H9 (cell line): ENCODE results near the gene GNA12. TPM values are rescaled to one million over a fixed set of nuclear protein-coding genes. Genes with fewer than 3 reads are reported as not detected.
A peak's percentile ranks its signal among the peaks of the same experiment; 100 is the strongest.
"Not testable (repeated sequence)": the region's sequence is repeated elsewhere in the genome, so short reads cannot be mapped to it uniquely, and the experiment has no call there.

Source experiments
- DNase-seq: peaks from one replicate; pipeline ENCODE4 v3.0.0-alpha.2; 2017
- H2AFZ ChIP-seq: one replicate; pipeline ENCODE4 v1.6.1; 2013; ENCODE audit warnings: mild to moderate bottlenecking, low read length, control low read depth, moderate library complexity
- H2AK5ac ChIP-seq: 2 replicates; pipeline ENCODE4 v1.6.1; 2013; ENCODE audit warnings: low read length, control low read depth, mixed read lengths; ENCODE audit not compliant: insufficient read length
- H2BK120ac ChIP-seq: one replicate; pipeline ENCODE4 v1.6.1; 2013; ENCODE audit warnings: low read depth, mild to moderate bottlenecking, low read length, control low read depth, inconsistent platforms; ENCODE audit not compliant: poor library complexity, severe bottlenecking
- H2BK12ac ChIP-seq: 2 replicates; pipeline ENCODE4 v1.6.1; 2013; ENCODE audit warnings: low read length, control low read depth, mixed read lengths, low read depth; ENCODE audit not compliant: insufficient read length
- H2BK15ac ChIP-seq: 2 replicates; pipeline ENCODE4 v1.6.1; 2013; ENCODE audit warnings: low read depth, low read length, control low read depth
- H2BK20ac ChIP-seq: one replicate; pipeline ENCODE4 v1.6.1; 2013; ENCODE audit warnings: low read depth, mild to moderate bottlenecking, low read length, control low read depth, inconsistent platforms; ENCODE audit not compliant: poor library complexity, severe bottlenecking
- H2BK5ac ChIP-seq: 2 replicates; pipeline ENCODE4 v1.6.1; 2013; ENCODE audit warnings: low read length, control low read depth, mixed read lengths; ENCODE audit not compliant: insufficient read length
- H3K14ac ChIP-seq: 2 replicates; pipeline ENCODE4 v1.6.1; 2013; ENCODE audit warnings: low read length, control low read depth; ENCODE audit not compliant: insufficient read depth
- H3K18ac ChIP-seq: 2 replicates; pipeline ENCODE4 v1.6.1; 2013; ENCODE audit warnings: low read depth, mild to moderate bottlenecking, mixed read lengths, low read length, control low read depth; ENCODE audit not compliant: insufficient read length
- H3K23ac ChIP-seq: 2 replicates; pipeline ENCODE4 v1.6.1; 2013; ENCODE audit warnings: low read length, control low read depth, mixed read lengths, low read depth; ENCODE audit not compliant: insufficient read length
- H3K23me2 ChIP-seq: 2 replicates; pipeline ENCODE4 v1.6.1; 2013; ENCODE audit warnings: low read depth, mild to moderate bottlenecking, mixed read lengths, low read length, control low read depth; ENCODE audit not compliant: insufficient read length, poor library complexity, severe bottlenecking
- H3K27ac ChIP-seq: 2 replicates; pipeline ENCODE4 v1.5.1; 2013; ENCODE audit warnings: low read length, control low read depth, mixed read lengths, low read depth; ENCODE audit not compliant: insufficient read length
- H3K27me3 ChIP-seq: 2 replicates; pipeline ENCODE4 v1.6.1; 2013; ENCODE audit warnings: low read length, control low read depth, inconsistent platforms; ENCODE audit not compliant: insufficient read depth
- H3K4ac ChIP-seq: 2 replicates; pipeline ENCODE4 v1.6.1; 2013; ENCODE audit warnings: low read depth, mild to moderate bottlenecking, control low read depth, inconsistent platforms, low read length, moderate library complexity
- H3K4me1 ChIP-seq: 2 replicates; pipeline ENCODE4 v1.6.1; 2013; ENCODE audit warnings: low read length, control low read depth, inconsistent platforms; ENCODE audit not compliant: insufficient read depth
- H3K4me2 ChIP-seq: 2 replicates; pipeline ENCODE4 v1.6.1; 2013; ENCODE audit warnings: low read length, control low read depth, mixed read lengths; ENCODE audit not compliant: insufficient read length, insufficient read depth
- H3K56ac ChIP-seq: 2 replicates; pipeline ENCODE4 v1.6.1; 2013; ENCODE audit warnings: low read depth, mild to moderate bottlenecking, mixed read lengths, low read length, control low read depth; ENCODE audit not compliant: insufficient read length
- H3K79me1 ChIP-seq: 2 replicates; pipeline ENCODE4 v1.6.1; 2013; ENCODE audit warnings: low read depth, mild to moderate bottlenecking, moderate library complexity, low read length, control low read depth, inconsistent platforms; ENCODE audit not compliant: insufficient read depth, poor library complexity, severe bottlenecking
- H3K79me2 ChIP-seq: 2 replicates; pipeline ENCODE4 v1.6.1; 2013; ENCODE audit warnings: low read length, control low read depth, inconsistent platforms; ENCODE audit not compliant: insufficient read depth
- H3K9ac ChIP-seq: 2 replicates; pipeline ENCODE4 v1.6.1; 2013; ENCODE audit warnings: low read length, control low read depth, mixed read lengths; ENCODE audit not compliant: insufficient read length; ENCODE audit errors: extremely low read depth
- H3K9me3 ChIP-seq: one replicate; pipeline ENCODE4 v1.6.1; 2013; ENCODE audit warnings: low read depth, low read length, inconsistent platforms; ENCODE audit not compliant: control insufficient read depth
- H3T11ph ChIP-seq: one replicate; pipeline ENCODE4 v1.6.1; 2013; ENCODE audit warnings: mild to moderate bottlenecking, low read length, control low read depth, inconsistent platforms
- H4K20me1 ChIP-seq: one replicate; pipeline ENCODE4 v1.6.1; 2013; ENCODE audit not compliant: control insufficient read depth, insufficient read length, insufficient read depth
- H4K5ac ChIP-seq: 2 replicates; pipeline ENCODE4 v1.6.1; 2013; ENCODE audit warnings: low read depth, mild to moderate bottlenecking, mixed read lengths, low read length, control low read depth; ENCODE audit not compliant: insufficient read length
- H4K8ac ChIP-seq: replicated peaks from 2 replicates; pipeline ENCODE4 v1.6.1; 2013; ENCODE audit warnings: low read length, control low read depth, mixed read lengths, low read depth; ENCODE audit not compliant: insufficient read length
- H4K91ac ChIP-seq: 2 replicates; pipeline ENCODE4 v1.6.1; 2013; ENCODE audit warnings: low read depth, mild to moderate bottlenecking, moderate library complexity, mixed read lengths, low read length, control low read depth; ENCODE audit not compliant: insufficient read length
- H3K27ac Mint-ChIP-seq, 3 experiments: 2 replicates in 2 of 3; 3 replicates in 1 of 3; pipeline ENCODE4 v1.8.0; 2020 to 2021; ENCODE audit warnings: mixed read lengths in 3 of 3, mild to moderate bottlenecking in 1 of 3, moderate library complexity in 1 of 3
- H3K27me3 Mint-ChIP-seq: 2 replicates; pipeline ENCODE4 v1.8.0; 2021; ENCODE audit warnings: low read depth, mild to moderate bottlenecking, moderate library complexity, mixed read lengths
- H3K36me3 Mint-ChIP-seq, 3 experiments: 2 replicates in 2 of 3; 3 replicates in 1 of 3; pipeline ENCODE4 v1.8.0; 2020 to 2021; ENCODE audit warnings: low read depth in 3 of 3, mixed read lengths in 3 of 3; ENCODE audit not compliant: insufficient read depth in 1 of 3
- H3K4me1 Mint-ChIP-seq, 2 experiments: 2 replicates each; pipeline ENCODE4 v1.8.0; 2020; ENCODE audit warnings: mixed read lengths in 2 of 2
- H3K4me3 Mint-ChIP-seq, 2 experiments: 2 replicates in 1 of 2; 3 replicates in 1 of 2; pipeline ENCODE4 v1.8.0; 2020 to 2021; ENCODE audit warnings: mild to moderate bottlenecking in 2 of 2, mixed read lengths in 2 of 2, moderate library complexity in 1 of 2
- H3K9me3 Mint-ChIP-seq, 2 experiments: 2 replicates in 1 of 2; 3 replicates in 1 of 2; pipeline ENCODE4 v1.8.0; 2020; ENCODE audit warnings: mild to moderate bottlenecking in 2 of 2, mixed read lengths in 2 of 2, moderate library complexity in 1 of 2
- CTCF ChIP-seq: fragments of 200-600 bp; sonication (generic); conservative IDR thresholded peaks from 3 replicates; pipeline ENCODE4 v1.8.0; 2021; ENCODE audit warnings: antibody characterized with exemption, mild to moderate bottlenecking
- WGBS: extraction: QIAGEN DNeasy Blood & Tissue Kit; methylation state at CpG from one replicate; pipeline ENCODE4 v1.1.7; 2013; ENCODE audit warnings: missing lambda C conversion rate, low lambda C conversion rate, mixed read lengths; ENCODE audit not compliant: insufficient read length; ENCODE audit errors: extremely low coverage; 5-methylcytosine and 5-hydroxymethylcytosine counted together
- total RNA-seq: library from RNA; stranded (reverse); gene quantifications from 2 replicates; pipeline ENCODE4 v1.2.1, GENCODE V29; 2021

The GNA12 gene
- total RNA-seq, 1 experiment from 2014 or later, result 60.2 TPM

- no peaks in the 10 kb centered on the region for H3K79me2 ChIP-seq
- no peak overlapping the region for H2AK5ac ChIP-seq
- Mint-ChIP-seq H3K36me3 (no peaks in the 10 kb centered on the region; a peak in 2 of 7 replicates), H3K27me3 (peaks cover 9% of the 10 kb centered on the region), H3K27ac (peak overlapping the region in 1 of 3 experiments; percentile 35; a peak in 1 of 7 replicates), H3K9me3 (peaks cover 0 to 8% of the 10 kb centered on the region in 2 experiments; a peak in 3 of 5 replicates), H3K4me1 (0 out of 4 replicates have a peak, but pooled peaks cover 0 to 2% of the 10 kb centered on the region in 2 experiments), H3K4me3 (no peak overlapping the region)
- no peak overlapping the region for H4K8ac ChIP-seq
- no peak overlapping the region for H3K27ac ChIP-seq
- no peak overlapping the region for H4K5ac ChIP-seq
- H3K27me3 ChIP-seq, result no peaks in the 10 kb centered on the region
- H3T11ph ChIP-seq, result no peak overlapping the region
- no peak for TF ChIP-seq CTCF
- no peak for DNase-seq
- H3K18ac ChIP-seq, result no peak overlapping the region
- H3K56ac ChIP-seq, result no peak overlapping the region
- no peaks in the 10 kb centered on the region for H4K20me1 ChIP-seq
- H3K9me3 ChIP-seq, result no peaks in the 10 kb centered on the region
- no peak overlapping the region for H3K4ac ChIP-seq
- H3K79me1 ChIP-seq, result no peaks in the 10 kb centered on the region
- no peak overlapping the region for H3K14ac ChIP-seq
- H2AFZ ChIP-seq, result no peak overlapping the region
- no peaks in the 10 kb centered on the region for H3K23me2 ChIP-seq
- no CpG with 5 or more reads among the region's 13 CpGs for WGBS
- H3K4me2 ChIP-seq, result no peak overlapping the region
- H3K9ac ChIP-seq, result no peak overlapping the region
- no peak overlapping the region for H2BK20ac ChIP-seq
- no peaks in the 10 kb centered on the region for H3K4me1 ChIP-seq
- H2BK12ac ChIP-seq, result no peak overlapping the region
- no peak overlapping the region for H2BK5ac ChIP-seq
- H4K91ac ChIP-seq, result no peak overlapping the region
- H3K23ac ChIP-seq, result no peak overlapping the region
- no peak overlapping the region for H2BK15ac ChIP-seq
- H2BK120ac ChIP-seq, result no peak overlapping the region
Measured at GRCh38 chr7:2680256-2680655, 163.9 kb downstream of the GNA12 start.

DNA sequence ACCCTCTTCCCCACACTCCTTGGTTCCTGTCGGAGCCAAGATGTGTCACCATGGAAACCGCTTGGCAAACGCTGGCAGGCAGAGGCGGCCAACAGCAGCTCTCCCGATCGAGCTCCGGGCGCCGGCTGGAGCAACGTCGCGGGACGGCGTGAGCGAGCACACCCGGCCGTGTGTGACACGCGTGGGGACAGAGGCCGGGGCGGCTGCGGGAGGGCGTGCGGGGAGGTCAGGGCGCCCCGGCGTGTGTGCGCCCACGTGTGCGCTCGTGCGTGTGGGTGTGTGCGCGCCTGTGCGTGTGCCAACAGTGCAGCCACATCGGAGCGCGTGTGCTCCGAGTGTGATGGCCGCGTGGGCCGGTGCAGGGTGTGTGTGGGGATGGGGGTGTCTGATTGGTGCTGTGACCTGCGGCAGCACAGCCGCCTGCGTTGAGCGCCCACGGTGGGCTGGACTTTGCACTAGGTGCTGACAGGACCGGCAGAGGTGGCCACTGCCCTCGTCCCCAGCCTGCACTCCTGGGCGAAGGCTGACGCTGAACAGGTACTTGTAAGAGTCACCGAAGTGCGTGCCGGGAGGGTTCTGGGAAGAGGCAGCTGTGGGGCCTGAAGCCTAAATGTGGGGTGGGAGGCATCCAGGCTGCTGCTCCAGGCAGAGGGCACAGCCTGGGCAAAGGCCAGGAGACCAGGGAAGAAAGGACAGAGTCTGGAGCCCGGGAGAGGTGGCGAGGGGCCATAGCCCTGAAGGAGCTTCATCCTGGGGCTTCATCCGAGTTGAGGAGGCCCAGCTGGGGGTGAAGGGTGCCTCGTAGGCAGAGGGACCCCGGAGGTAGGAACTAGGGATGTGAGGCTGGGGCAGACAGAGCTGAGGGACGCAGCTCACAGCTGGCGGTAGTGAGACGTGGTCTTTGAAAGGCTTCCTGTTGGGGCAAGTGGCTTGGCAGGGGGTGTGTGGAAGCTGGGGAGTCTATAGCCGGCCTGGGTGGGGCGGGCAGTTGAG is 164.7 kb downstream of the GNA12 start:
- H3K9me3 Mint-ChIP-seq, H3K79me2 ChIP-seq, H3K56ac ChIP-seq, H3K23me2 ChIP-seq, H3K27ac ChIP-seq, H3K4ac ChIP-seq, H2BK5ac ChIP-seq, H2BK12ac ChIP-seq, H2BK120ac ChIP-seq, H2AFZ ChIP-seq, H3K79me1 ChIP-seq, H3K27me3 ChIP-seq, H2AK5ac ChIP-seq, H3K9ac ChIP-seq, H3K36me3 Mint-ChIP-seq, H4K20me1 ChIP-seq, H3K18ac ChIP-seq, H4K8ac ChIP-seq, H3K23ac ChIP-seq, H3K4me1 Mint-ChIP-seq, H3T11ph ChIP-seq, H2BK15ac ChIP-seq, H4K91ac ChIP-seq, H3K9me3 ChIP-seq, H3K14ac ChIP-seq, H2BK20ac ChIP-seq, H3K4me2 ChIP-seq, H3K4me3 Mint-ChIP-seq, H4K5ac ChIP-seq, H3K4me1 ChIP-seq, DNase-seq: not testable (repeated sequence)
- H3K27me3 Mint-ChIP-seq, result peaks cover 13% of the 10 kb centered on the region
- no CpG with 5 or more reads among the region's 64 CpGs for WGBS
- peak overlapping the region in 2 of 3 experiments; percentile 68 to 87; a peak in 2 of 7 replicates for H3K27ac Mint-ChIP-seq
